ENCODE measurements around the gene SEC23IP.

SEC23IP gene
- total RNA-seq: 19.7 to 35.4 (median 22.5) reads per million in 3 donors

GRCh38 chr10:119892188-119893065 is at the start of gene SEC23IP:
Gene SEC23IP, plus strand, starts transcription at chr10:119892730. Its CDS starts 53 bp downstream, at chr10:119892783.
- no peaks in the 10 kb centered on the region for H3K9me3 ChIP-seq (ENCODE audit: control insufficient read depth, low read length)
- DNase-seq: peak; percentile 74 to 86 (median 86)
- no peaks in the 10 kb centered on the region for H3K36me3 ChIP-seq (ENCODE audit: control insufficient read depth, insufficient read depth, low read length)
- peaks cover 10% of the 10 kb centered on the region for H3K4me1 ChIP-seq (ENCODE audit: control insufficient read depth, insufficient read depth, low read length, poor library complexity, severe bottlenecking)
- no peaks in the 10 kb centered on the region for H3K27me3 ChIP-seq (replicated peaks; ENCODE audit: control insufficient read depth, insufficient read depth, low read length, poor library complexity, severe bottlenecking)
- peak within 1 kb of the TSS; percentile 88 for H3K27ac ChIP-seq (ENCODE audit: insufficient read depth, low read length, poor library complexity, severe bottlenecking)
- peak within 1 kb of the TSS; percentile 82 for H3K4me3 ChIP-seq (ENCODE audit: insufficient read depth, low read depth, low read length, poor library complexity, severe bottlenecking)

- H3K4me1 ChIP-seq (ENCODE audit: control insufficient read depth, insufficient read depth, low read length, poor library complexity, severe bottlenecking): no peaks in the 10 kb centered on the region
- no peak overlapping the region for H3K27ac ChIP-seq (ENCODE audit: insufficient read depth, low read length, poor library complexity, severe bottlenecking)
- H3K27me3 ChIP-seq (replicated peaks; ENCODE audit: control insufficient read depth, insufficient read depth, low read length, poor library complexity, severe bottlenecking): no peaks in the 10 kb centered on the region
- no peaks in the 10 kb centered on the region for H3K9me3 ChIP-seq (ENCODE audit: control insufficient read depth, low read length)
- H3K4me3 ChIP-seq (ENCODE audit: insufficient read depth, low read depth, low read length, poor library complexity, severe bottlenecking): no peak overlapping the region
- peaks cover 73% of the 10 kb centered on the region for H3K36me3 ChIP-seq (ENCODE audit: control insufficient read depth, insufficient read depth, low read length)
- DNase-seq: no peak
Observed at GRCh38 chr10:119845656-119846055, 46.9 kb upstream of the SEC23IP start.

DNA sequence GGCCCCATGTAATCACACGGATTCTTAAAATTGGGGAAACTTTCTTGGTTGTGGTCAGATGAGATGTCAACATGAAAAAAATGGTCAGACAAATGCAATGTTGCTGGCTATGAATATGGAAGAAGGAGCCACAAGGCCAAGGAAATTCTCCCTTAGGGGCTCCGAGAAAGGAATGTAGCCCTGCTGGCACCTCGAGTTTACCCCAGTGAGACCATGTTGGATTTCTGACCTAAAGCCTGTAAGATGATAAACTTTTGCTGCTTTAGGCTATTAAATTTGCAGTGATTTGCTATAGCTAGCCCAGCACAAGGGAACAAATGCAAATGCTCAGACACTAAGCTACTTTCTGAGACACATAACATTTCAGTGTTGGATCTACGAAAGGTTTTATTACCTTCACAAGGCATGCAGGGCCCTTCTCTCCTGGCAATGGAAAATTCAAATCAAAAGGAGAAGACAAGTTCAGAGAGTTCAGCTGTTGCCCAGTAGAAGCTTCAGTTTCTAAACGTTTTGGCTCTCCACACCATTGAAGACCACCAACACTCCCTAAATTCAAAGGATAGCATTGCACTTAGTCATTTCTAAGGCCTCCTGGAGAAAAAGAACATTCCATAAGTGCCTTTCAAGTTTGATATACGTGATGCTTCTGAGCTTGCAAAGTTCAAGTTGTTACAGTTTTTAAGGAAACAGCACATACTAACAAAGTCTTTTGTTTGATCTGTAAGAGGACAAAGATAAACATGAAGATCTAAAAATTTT is 43.3 kb upstream of the SEC23IP start:
- no peak for DNase-seq

DNA sequence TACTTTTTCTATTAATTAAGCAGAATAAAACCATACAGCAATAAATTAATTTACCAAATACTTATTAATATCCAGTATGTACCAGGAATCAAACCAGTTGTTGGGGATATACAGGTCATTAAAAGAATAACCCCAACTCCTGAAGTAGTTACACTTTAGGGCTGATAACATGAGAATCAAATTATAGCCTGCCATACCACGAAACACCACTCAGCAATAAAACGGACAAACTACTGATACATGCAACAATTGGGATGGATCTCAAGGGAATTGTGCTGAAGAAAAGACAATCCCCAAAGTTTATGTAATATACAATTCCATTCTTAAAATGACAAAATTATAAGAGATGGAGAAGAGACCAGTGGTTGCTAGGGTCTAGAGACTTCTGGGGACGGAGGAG is 42.6 kb upstream of the SEC23IP start:
- Histone ChIP-seq H3K36me3 (ENCODE audit: control insufficient read depth, insufficient read depth, low read length) (peaks cover 54% of the 10 kb centered on the region), H3K4me1 (ENCODE audit: control insufficient read depth, insufficient read depth, low read length, poor library complexity, severe bottlenecking) (no peaks in the 10 kb centered on the region), H3K4me3 (ENCODE audit: insufficient read depth, low read depth, low read length, poor library complexity, severe bottlenecking) (no peak overlapping the region), H3K27ac (ENCODE audit: insufficient read depth, low read length, poor library complexity, severe bottlenecking) (no peak overlapping the region), H3K27me3 (replicated peaks; ENCODE audit: control insufficient read depth, insufficient read depth, low read length, poor library complexity, severe bottlenecking) (no peaks in the 10 kb centered on the region), H3K9me3 (ENCODE audit: control insufficient read depth, low read length) (no peaks in the 10 kb centered on the region)
- no peak for DNase-seq

More for the DNA sequence above, 43.3 kb upstream of the SEC23IP start:
- peaks cover 61% of the 10 kb centered on the region for H3K36me3 ChIP-seq (ENCODE audit: control insufficient read depth, insufficient read depth, low read length)
- H3K4me1 ChIP-seq (ENCODE audit: control insufficient read depth, insufficient read depth, low read length, poor library complexity, severe bottlenecking): no peaks in the 10 kb centered on the region
- no peaks in the 10 kb centered on the region for H3K9me3 ChIP-seq (ENCODE audit: control insufficient read depth, low read length)
- H3K4me3 ChIP-seq (ENCODE audit: insufficient read depth, low read depth, low read length, poor library complexity, severe bottlenecking): no peak overlapping the region
- no peaks in the 10 kb centered on the region for H3K27me3 ChIP-seq (replicated peaks; ENCODE audit: control insufficient read depth, insufficient read depth, low read length, poor library complexity, severe bottlenecking)
- no peak overlapping the region for H3K27ac ChIP-seq (ENCODE audit: insufficient read depth, low read length, poor library complexity, severe bottlenecking)

DNA sequence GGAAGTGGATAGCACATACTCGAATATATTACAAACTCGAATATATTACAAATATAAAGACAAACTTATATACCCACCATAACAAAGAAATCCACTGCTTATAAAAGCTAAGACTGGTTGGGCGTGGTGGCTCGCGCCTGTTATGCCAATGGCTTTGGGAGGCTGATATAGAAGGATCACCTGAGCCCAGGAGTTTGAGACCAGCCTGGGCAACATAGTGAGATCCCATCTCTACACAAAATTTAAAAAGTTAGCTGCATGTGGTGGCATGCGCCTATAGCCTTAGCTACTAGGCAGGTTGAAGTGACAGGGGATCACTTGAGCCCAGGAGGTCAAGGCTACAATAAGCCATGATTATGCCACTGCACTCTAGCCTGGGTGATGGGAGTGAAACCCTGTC is 40.3 kb upstream of the SEC23IP start:
- no peaks in the 10 kb centered on the region for H3K4me1 ChIP-seq (ENCODE audit: control insufficient read depth, insufficient read depth, low read length, poor library complexity, severe bottlenecking)
- H3K9me3 ChIP-seq (ENCODE audit: control insufficient read depth, low read length): no peaks in the 10 kb centered on the region
- no peak overlapping the region for H3K27ac ChIP-seq (ENCODE audit: insufficient read depth, low read length, poor library complexity, severe bottlenecking)
- no peaks in the 10 kb centered on the region for H3K27me3 ChIP-seq (replicated peaks; ENCODE audit: control insufficient read depth, insufficient read depth, low read length, poor library complexity, severe bottlenecking)
- no peak for DNase-seq
- no peak overlapping the region for H3K4me3 ChIP-seq (ENCODE audit: insufficient read depth, low read depth, low read length, poor library complexity, severe bottlenecking)
- peaks cover 49% of the 10 kb centered on the region for H3K36me3 ChIP-seq (ENCODE audit: control insufficient read depth, insufficient read depth, low read length)

DNA sequence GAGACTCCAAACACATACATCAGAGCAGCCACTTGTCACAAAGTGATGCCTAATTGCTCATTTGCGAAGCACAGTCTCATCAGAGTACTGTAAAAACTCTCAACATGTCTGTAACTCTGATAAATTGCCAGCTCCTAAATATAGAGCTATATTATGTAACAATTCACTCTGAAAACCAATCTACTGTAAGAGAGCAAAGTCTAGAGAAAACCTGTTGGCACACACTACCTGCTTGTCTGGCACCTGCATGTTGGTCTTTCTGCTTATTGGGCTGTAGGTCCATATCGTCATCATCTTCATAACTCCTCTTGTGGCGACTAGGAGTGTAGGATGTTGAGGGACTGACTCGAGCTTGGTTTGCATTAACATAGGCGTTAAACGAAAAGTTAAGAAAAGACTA is 39.7 kb upstream of the SEC23IP start:
- Histone ChIP-seq H3K36me3 (ENCODE audit: control insufficient read depth, insufficient read depth, low read length) (peaks cover 48% of the 10 kb centered on the region), H3K4me1 (ENCODE audit: control insufficient read depth, insufficient read depth, low read length, poor library complexity, severe bottlenecking) (no peaks in the 10 kb centered on the region), H3K9me3 (ENCODE audit: control insufficient read depth, low read length) (no peaks in the 10 kb centered on the region), H3K27ac (ENCODE audit: insufficient read depth, low read length, poor library complexity, severe bottlenecking) (no peak overlapping the region), H3K27me3 (replicated peaks; ENCODE audit: control insufficient read depth, insufficient read depth, low read length, poor library complexity, severe bottlenecking) (no peaks in the 10 kb centered on the region), H3K4me3 (ENCODE audit: insufficient read depth, low read depth, low read length, poor library complexity, severe bottlenecking) (no peak overlapping the region)
- DNase-seq: no peak

DNA sequence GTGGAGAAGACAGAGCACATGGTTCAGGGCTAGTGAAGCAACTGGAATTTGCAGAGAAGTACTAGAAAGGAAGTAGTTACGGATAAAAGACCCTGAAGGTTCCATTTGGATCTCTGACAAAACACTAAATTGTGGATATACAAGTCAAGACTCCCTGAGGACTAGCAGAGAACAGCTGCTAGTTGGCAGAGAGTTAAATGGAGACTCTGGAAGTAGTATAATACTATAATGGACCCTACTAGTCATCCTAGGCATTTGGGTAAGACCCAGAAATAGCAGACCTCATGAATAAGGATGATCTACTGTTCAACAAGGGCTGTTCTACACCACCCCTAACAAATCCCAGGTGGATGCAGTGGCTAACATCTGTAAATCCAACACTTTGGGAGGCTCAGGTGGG is 39.0 kb upstream of the SEC23IP start:
- H3K9me3 ChIP-seq (ENCODE audit: control insufficient read depth, low read length): no peaks in the 10 kb centered on the region
- H3K27me3 ChIP-seq (replicated peaks; ENCODE audit: control insufficient read depth, insufficient read depth, low read length, poor library complexity, severe bottlenecking): no peaks in the 10 kb centered on the region
- peaks cover 55% of the 10 kb centered on the region for H3K36me3 ChIP-seq (ENCODE audit: control insufficient read depth, insufficient read depth, low read length)
- no peak overlapping the region for H3K27ac ChIP-seq (ENCODE audit: insufficient read depth, low read length, poor library complexity, severe bottlenecking)
- H3K4me1 ChIP-seq (ENCODE audit: control insufficient read depth, insufficient read depth, low read length, poor library complexity, severe bottlenecking): no peaks in the 10 kb centered on the region
- no peak overlapping the region for H3K4me3 ChIP-seq (ENCODE audit: insufficient read depth, low read depth, low read length, poor library complexity, severe bottlenecking)
- DNase-seq: no peak

DNA sequence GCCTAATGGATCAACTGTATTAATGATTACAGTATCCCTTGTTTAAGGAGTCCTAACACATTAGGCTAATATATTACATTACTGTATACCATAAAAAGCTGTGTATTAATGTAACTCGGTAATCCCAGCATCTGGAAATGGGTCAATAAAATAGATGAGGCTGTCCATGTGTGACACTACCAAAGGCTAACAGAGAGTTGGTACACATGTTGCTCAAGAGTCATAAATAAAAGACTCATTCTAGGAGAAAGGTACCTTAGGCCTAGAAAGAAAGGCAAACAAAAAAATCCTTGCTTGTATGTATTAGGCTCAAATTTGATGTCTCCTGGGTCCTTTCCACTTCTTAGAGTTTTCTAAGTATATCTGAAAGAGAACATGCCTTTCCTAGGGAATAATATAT is 34.5 kb upstream of the SEC23IP start:
- H3K27ac ChIP-seq (ENCODE audit: insufficient read depth, low read length, poor library complexity, severe bottlenecking): no peak overlapping the region
- H3K27me3 ChIP-seq (replicated peaks; ENCODE audit: control insufficient read depth, insufficient read depth, low read length, poor library complexity, severe bottlenecking): no peaks in the 10 kb centered on the region
- no peaks in the 10 kb centered on the region for H3K9me3 ChIP-seq (ENCODE audit: control insufficient read depth, low read length)
- DNase-seq: no peak
- H3K4me3 ChIP-seq (ENCODE audit: insufficient read depth, low read depth, low read length, poor library complexity, severe bottlenecking): no peak overlapping the region
- no peaks in the 10 kb centered on the region for H3K4me1 ChIP-seq (ENCODE audit: control insufficient read depth, insufficient read depth, low read length, poor library complexity, severe bottlenecking)
- H3K36me3 ChIP-seq (ENCODE audit: control insufficient read depth, insufficient read depth, low read length): peaks cover 33% of the 10 kb centered on the region

DNA sequence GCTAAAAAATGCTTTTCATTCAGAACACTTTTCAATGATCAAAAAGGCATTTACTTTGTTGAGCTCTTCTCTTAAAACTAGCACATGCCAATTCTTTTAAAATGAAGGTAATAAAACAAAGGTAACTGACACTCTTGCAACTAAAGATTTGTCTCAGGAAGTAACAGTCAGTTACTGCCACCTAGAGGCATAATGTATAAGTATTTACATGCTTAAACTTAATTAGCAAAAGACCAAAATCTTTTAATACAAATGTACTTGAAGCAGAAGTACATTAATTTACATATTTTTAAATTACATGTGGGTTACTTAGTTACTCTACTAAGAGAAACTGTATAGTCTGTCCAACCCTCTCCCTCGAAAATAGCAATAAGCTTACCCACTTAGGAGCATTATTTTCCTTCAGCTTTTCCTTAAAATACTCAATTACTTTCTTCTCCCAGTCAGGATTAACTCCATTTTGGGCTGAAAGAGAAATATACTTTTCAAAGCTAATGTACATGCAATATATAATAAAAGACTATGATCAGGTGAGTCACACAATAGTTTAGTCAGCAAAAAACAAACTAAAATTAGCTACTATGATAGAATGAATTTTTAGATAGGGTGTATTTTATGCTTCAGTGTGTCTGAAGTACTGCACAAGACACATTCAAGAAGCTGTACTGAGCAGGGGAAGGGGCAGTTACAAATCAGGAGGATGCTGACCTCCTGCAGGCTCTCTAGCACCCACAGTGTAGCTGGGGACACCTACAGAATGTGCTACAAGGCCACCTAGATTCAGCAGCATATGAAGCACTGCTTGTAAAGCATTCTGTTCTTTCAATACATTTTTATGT is 32.9 kb upstream of the SEC23IP start:
- DNase-seq: no peak
- no peak overlapping the region for H3K4me3 ChIP-seq (ENCODE audit: insufficient read depth, low read depth, low read length, poor library complexity, severe bottlenecking)

More for the DNA sequence above, 32.9 kb upstream of the SEC23IP start:
- no peaks in the 10 kb centered on the region for H3K4me1 ChIP-seq (ENCODE audit: control insufficient read depth, insufficient read depth, low read length, poor library complexity, severe bottlenecking)
- H3K9me3 ChIP-seq (ENCODE audit: control insufficient read depth, low read length): peaks cover 6% of the 10 kb centered on the region
- H3K27ac ChIP-seq (ENCODE audit: insufficient read depth, low read length, poor library complexity, severe bottlenecking): no peak overlapping the region
- no peaks in the 10 kb centered on the region for H3K27me3 ChIP-seq (replicated peaks; ENCODE audit: control insufficient read depth, insufficient read depth, low read length, poor library complexity, severe bottlenecking)
- peaks cover 27% of the 10 kb centered on the region for H3K36me3 ChIP-seq (ENCODE audit: control insufficient read depth, insufficient read depth, low read length)

Measured in effector memory CD4-positive, alpha-beta T cell (primary cell).